HEK293T (cell line): ENCODE results near the gene HSPA1A.

Experiments
- CTCF ChIA-PET: fragments of 350-600 bp; formaldehyde crosslinking; extraction: SDS; loops from one replicate; lab custom pipeline; 2021; ENCODE audit warnings: antibody characterized with exemption, inconsistent platforms; lab: Yijun Ruan, JAX
- POLR2A ChIA-PET: fragments of 350-600 bp; formaldehyde crosslinking; extraction: SDS; loops from one replicate; lab custom pipeline; 2020; ENCODE audit warnings: antibody characterized with exemption, inconsistent platforms; lab: Yijun Ruan, JAX
- DNase-seq: peaks from one replicate; pipeline ENCODE4 v3.0.0; 2012; ENCODE audit warnings: mixed read lengths; ENCODE audit errors: extremely low spot score
- ARNT ChIP-seq: fragments of 450-650 bp; IDR thresholded peaks from 2 replicates; pipeline ENCODE4 v1.6.1; 2017; ENCODE audit warnings: mild to moderate bottlenecking
- BHLHE40 ChIP-seq: fragments of 450-650 bp; IDR thresholded peaks from 2 replicates; pipeline ENCODE4 v1.6.1; 2016; ENCODE audit warnings: mild to moderate bottlenecking, moderate library complexity, borderline replicate concordance
- CTBP1 ChIP-seq: fragments of 450-650 bp; IDR thresholded peaks from 2 replicates; pipeline ENCODE4 v1.6.1; 2016; ENCODE audit warnings: borderline replicate concordance
- ELF4 ChIP-seq: fragments of 450-650 bp; IDR thresholded peaks from 2 replicates; pipeline ENCODE4 v1.6.1; 2017; ENCODE audit warnings: antibody characterized with exemption
- FOXA1 ChIP-seq: fragments of 450-650 bp; IDR thresholded peaks from 2 replicates; pipeline ENCODE4 v1.6.1; 2016; ENCODE audit warnings: mild to moderate bottlenecking
- FOXK2 ChIP-seq: fragments of 450-650 bp; IDR thresholded peaks from 2 replicates; pipeline ENCODE4 v1.6.1; 2016; ENCODE audit warnings: mild to moderate bottlenecking
- HDGF ChIP-seq: fragments of 450-650 bp; IDR thresholded peaks from 2 replicates; pipeline ENCODE4 v1.6.1; 2017; ENCODE audit warnings: antibody characterized with exemption, borderline replicate concordance
- L3MBTL2 ChIP-seq: fragments of 450-650 bp; conservative IDR thresholded peaks from 2 replicates; pipeline ENCODE4 v1.6.1; 2016; ENCODE audit warnings: mild to moderate bottlenecking
- LEF1 ChIP-seq: fragments of 450-650 bp; IDR thresholded peaks from 2 replicates; pipeline ENCODE4 v1.6.1; 2017; ENCODE audit warnings: mild to moderate bottlenecking, borderline replicate concordance
- NFRKB ChIP-seq: fragments of 450-650 bp; IDR thresholded peaks from 2 replicates; pipeline ENCODE4 v1.6.1; 2016; ENCODE audit warnings: mild to moderate bottlenecking, moderate library complexity
- PKNOX1 ChIP-seq: fragments of 450-650 bp; IDR thresholded peaks from 2 replicates; pipeline ENCODE4 v1.6.1; 2016
- SP1 ChIP-seq: fragments of 450-650 bp; IDR thresholded peaks from 2 replicates; pipeline ENCODE4 v1.6.1; 2017
- SUZ12 ChIP-seq: fragments of 450-650 bp; IDR thresholded peaks from 2 replicates; pipeline ENCODE4 v1.6.1; 2016; ENCODE audit warnings: mild to moderate bottlenecking
- TARDBP ChIP-seq: fragments of 450-650 bp; IDR thresholded peaks from 2 replicates; pipeline ENCODE4 v1.6.1; 2016
- ZNF384 ChIP-seq: fragments of 450-650 bp; IDR thresholded peaks from 2 replicates; pipeline ENCODE4 v1.6.1; 2016

The HSPA1A gene

DNA sequence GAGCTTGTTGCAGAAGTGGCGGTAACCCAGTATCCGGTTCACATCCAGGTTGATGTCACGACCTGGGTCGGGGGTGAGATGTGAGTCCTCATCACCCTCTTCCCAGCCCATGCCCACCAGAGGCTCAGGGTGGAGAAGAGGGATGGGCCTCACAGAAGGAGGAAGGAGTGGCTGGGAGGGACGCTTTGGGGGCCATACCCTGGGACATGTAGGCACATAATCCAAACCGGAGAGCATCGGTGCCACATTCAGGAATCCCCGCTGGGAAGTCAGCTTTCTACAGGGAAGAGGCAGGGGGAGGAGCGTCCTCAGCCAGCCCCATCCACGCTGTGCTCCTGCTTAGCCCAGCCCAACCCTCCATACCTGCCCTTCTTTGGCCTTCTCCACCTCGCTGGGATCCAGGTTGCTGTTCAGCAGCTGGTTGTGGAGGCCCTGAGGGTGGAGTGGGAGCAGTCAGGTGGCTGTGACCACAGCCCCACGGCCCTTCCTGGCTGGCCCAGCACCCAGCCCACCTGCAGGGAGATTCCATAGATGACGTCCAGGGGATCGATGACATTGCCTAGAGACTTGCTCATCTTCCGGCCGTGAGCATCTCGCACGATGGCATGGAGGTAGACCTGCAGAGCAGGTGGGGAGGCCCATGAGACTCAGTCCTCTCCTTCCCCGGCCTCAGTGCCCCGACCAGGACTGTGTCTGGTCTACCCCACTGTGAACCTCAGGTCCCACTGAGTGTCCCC lies 34.7 kb upstream of the HSPA1A start:
- TF ChIP-seq BHLHE40, result no peak
- TF ChIP-seq LEF1, result no peak
- CTCF ChIA-PET, result interaction anchor here (1.7 kb wide), 1 partner anchor 11 kb away, joined by 6 read pairs; no protein-coding TSS in a partner anchor
- POLR2A ChIA-PET, result interaction anchor here (0.6 to 3.8 kb wide), 3 partner anchors 10 to 348 kb away, joined by 3 to 17 read pairs (median 3); partner anchors contain the start of genes ATF6B and HSPA1B
- DNase-seq, result no peak

GRCh38 chr6:31781244-31782125 lies 33.9 kb upstream of the HSPA1A start:
- POLR2A ChIA-PET, result interaction anchor here (0.6 kb wide), 2 partner anchors 9 to 347 kb away, joined by 3 read pairs; partner anchors contain the start of gene ATF6B
- DNase-seq, result no peak
- CTCF ChIA-PET, result interaction anchor here (1.7 kb wide), 1 partner anchor 10 kb away, joined by 6 read pairs; no protein-coding TSS in a partner anchor

DNA sequence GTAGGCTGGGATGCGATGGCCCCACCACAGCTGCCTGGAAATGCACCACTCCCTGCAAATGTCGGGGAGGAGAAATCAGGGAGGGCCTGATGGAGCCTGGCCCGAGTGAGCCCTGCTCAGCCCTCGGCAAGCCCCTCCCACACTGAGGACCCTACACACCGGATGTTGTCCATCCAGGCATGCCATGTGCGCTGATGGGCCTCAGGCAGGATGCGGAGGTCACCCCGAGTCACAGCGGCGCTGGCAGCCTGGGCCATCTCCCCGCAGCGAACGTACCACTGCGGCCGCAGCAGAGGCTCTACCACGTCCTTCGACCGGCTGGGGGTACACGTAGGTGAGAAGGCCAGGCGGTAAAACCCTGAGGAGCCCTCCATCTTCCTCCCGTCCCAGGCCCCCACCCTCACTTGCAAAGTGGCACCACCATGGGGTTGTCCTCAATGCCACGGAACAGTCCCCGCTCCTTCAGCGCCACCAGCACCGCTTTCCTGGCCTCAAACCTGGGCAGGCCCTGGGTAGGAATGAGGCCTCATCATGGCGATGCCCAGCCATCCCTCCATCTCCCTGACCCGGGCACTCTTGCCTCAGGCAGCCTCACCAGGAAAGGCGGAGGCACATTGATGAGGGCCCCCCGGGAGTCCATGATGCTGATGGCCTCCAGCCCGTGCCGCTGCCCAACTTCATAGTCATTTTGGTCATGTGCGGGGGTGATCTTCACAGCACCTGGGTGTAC lies 33.1 kb upstream of the HSPA1A start:
- no peak for DNase-seq
- TF ChIP-seq L3MBTL2 (no peak), FOXK2 (no peak), PKNOX1 (no peak), ZNF384 (no peak), SP1 (no peak)
- CTCF ChIA-PET, result no interaction called here
- POLR2A ChIA-PET, result no interaction called here

More at GRCh38 chr6:31781244-31782125, 33.9 kb upstream of the HSPA1A start:
- TF ChIP-seq ZNF384 (no peak), BHLHE40 (no peak), PKNOX1 (no peak), FOXA1 (no peak), ELF4 (no peak), SP1 (no peak), CTBP1 (no peak), FOXK2 (no peak), HDGF (no peak), TARDBP (no peak), L3MBTL2 (no peak)

GRCh38 chr6:31784098-31784925 lies 31.0 kb upstream of the HSPA1A start:
- ChIA-PET CTCF (no interaction called here), POLR2A (interaction anchor here (0.7 to 2.1 kb wide), 4 partner anchors 22 to 119 kb away, joined by 3 to 6 read pairs (median 4); partner anchors contain the start of genes GPANK1, HSPA1B and LSM2)
- DNase-seq, result no peak
- no peak for TF ChIP-seq BHLHE40
- no peak for TF ChIP-seq SUZ12
- TF ChIP-seq ELF4, result no peak
- no peak for TF ChIP-seq ARNT
- TF ChIP-seq L3MBTL2, result no peak
- TF ChIP-seq SP1, result no peak
- no peak for TF ChIP-seq CTBP1
- no peak for TF ChIP-seq NFRKB
- TF ChIP-seq FOXK2, result no peak
- no peak for TF ChIP-seq HDGF
- TF ChIP-seq LEF1, result no peak

DNA sequence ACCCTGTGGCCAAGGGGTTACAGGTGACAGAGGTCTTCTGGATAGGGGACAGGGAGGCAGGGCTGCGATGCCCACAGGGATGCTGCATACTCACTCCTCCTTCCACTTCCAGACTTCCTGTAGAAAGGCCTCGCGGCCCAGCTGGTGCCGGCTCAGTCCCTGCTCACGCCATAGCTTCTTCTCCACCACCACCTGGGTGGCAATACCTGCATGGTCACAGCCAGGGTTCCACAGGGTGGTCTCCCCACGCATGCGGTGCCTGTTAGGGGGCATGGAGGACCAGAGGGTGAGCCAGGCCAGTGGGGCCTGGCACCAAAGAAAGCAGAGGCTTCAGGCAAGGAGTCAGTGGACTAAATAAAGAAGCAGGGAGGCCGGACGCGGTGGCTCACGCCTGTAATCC lies 29.9 kb upstream of the HSPA1A start:
- no peak for DNase-seq
- no peak for TF ChIP-seq FOXK2
- TF ChIP-seq SP1, result no peak
- TF ChIP-seq ELF4, result no peak
- no peak for TF ChIP-seq ARNT
- no peak for TF ChIP-seq CTBP1
- POLR2A ChIA-PET, result interaction anchor here (1.1 to 2.1 kb wide), 3 partner anchors 10 to 42 kb away, joined by 3 to 6 read pairs (median 6); partner anchors contain the start of genes HSPA1B, LSM2 and VARS1
- CTCF ChIA-PET, result no interaction called here
